IMR-90 (cell line): ENCODE measurements around the gene PPHLN1.
"Not testable (repeated sequence)": the region's sequence is repeated elsewhere in the genome, so short reads cannot be mapped to it uniquely, and the experiment has no call there.

Source experiments
- BHLHE40 ChIP-seq: fragments of 150-350 bp; IDR thresholded peaks from 2 replicates; pipeline ENCODE4 v1.6.1; 2016; ENCODE audit warnings: mild to moderate bottlenecking, low read depth, low read length
- CEBPB ChIP-seq: IDR thresholded peaks from 2 replicates; pipeline ENCODE4 v1.6.1; 2012; ENCODE audit warnings: low read depth, low read length, improper control_type of control experiment
- CHD1 ChIP-seq: IDR thresholded peaks from 2 replicates; pipeline ENCODE4 v1.6.1; 2012; ENCODE audit warnings: low read depth, low read length, improper control_type of control experiment
- CTCF ChIP-seq: conservative IDR thresholded peaks from 2 replicates; pipeline ENCODE4 v1.5.1; 2012; ENCODE audit warnings: mild to moderate bottlenecking, low read depth, low read length, improper control_type of control experiment
- MAFK ChIP-seq: IDR thresholded peaks from 2 replicates; pipeline ENCODE4 v1.6.1; 2012; ENCODE audit warnings: low read depth, low read length, improper control_type of control experiment
- MXI1 ChIP-seq: IDR thresholded peaks from 2 replicates; pipeline ENCODE4 v1.6.1; 2012; ENCODE audit warnings: low read depth, mild to moderate bottlenecking, low read length, moderate library complexity, borderline replicate concordance
- NFE2L2 ChIP-seq: fragments of 150-350 bp; IDR thresholded peaks from 2 replicates; pipeline ENCODE4 v1.6.1; 2016; ENCODE audit warnings: low read depth, mild to moderate bottlenecking, low read length
- POLR2A ChIP-seq: IDR thresholded peaks from 2 replicates; pipeline ENCODE4 v1.6.1; 2012; ENCODE audit warnings: mild to moderate bottlenecking, low read depth, low read length
- RAD21 ChIP-seq: IDR thresholded peaks from 2 replicates; pipeline ENCODE4 v1.6.1; 2012; ENCODE audit warnings: low read length, improper control_type of control experiment
- RCOR1 ChIP-seq: IDR thresholded peaks from 2 replicates; pipeline ENCODE4 v1.6.1; 2012; ENCODE audit warnings: mild to moderate bottlenecking, low read length, improper control_type of control experiment; ENCODE audit not compliant: insufficient replicate concordance
- RFX5 ChIP-seq: IDR thresholded peaks from 2 replicates; pipeline ENCODE4 v1.8.0; 2012; ENCODE audit warnings: low read depth, mild to moderate bottlenecking, low read length, moderate library complexity
- SMC3 ChIP-seq: fragments of 150-350 bp; IDR thresholded peaks from 2 replicates; pipeline ENCODE4 v1.6.1; 2016; ENCODE audit warnings: low read depth, mild to moderate bottlenecking, antibody characterized with exemption, low read length, moderate library complexity
- TF ChIP-seq, protein P1 (sequence below): fragments of 150-350 bp; IDR thresholded peaks from 2 replicates; pipeline ENCODE4 v1.6.1; 2017; ENCODE audit warnings: mild to moderate bottlenecking, antibody characterized with exemption, low read length, low read depth

DNA sequence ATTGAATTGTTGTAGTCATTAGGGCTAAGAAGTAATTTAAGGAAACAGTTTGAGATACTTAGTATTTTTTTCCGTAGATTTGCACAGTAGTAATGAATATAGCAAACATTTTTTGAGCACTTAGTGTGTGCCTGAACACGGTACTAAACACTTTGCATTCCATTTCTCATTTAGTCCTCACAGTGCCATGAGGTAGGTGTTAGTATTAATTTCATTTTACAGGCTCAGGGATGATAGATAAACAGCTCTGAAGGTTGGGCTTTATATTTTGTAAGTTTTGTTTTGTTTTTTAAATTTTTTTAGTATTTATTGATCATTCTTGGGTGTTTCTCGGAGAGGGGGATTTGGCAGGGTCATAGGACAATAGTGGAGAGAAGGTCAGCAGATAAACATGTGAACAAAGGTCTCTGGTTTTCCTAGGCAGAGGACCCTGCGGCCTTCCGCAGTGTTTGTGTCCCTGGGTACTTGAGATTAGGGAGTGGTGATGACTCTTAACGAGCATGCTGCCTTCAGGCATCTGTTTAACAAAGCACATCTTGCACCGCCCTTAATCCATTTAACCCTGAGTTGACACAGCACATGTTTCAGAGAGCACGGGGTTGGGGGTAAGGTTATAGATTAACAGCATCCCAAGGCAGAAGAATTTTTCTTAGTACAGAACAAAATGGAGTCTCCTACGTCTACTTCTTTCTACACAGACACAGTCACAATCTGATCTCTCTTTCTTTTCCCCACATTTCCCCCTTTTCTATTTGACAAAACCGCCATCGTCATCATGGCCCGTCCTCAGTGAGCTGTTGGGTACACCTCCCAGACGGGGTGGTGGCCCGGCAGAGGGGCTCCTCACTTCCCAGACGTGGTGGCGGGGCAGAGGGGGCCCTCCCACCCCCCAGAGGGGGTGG is 23.4 kb downstream of the PPHLN1 start:
- TF ChIP-seq MAFK, CTCF, NFE2L2, CHD1, SMC3, RAD21, POLR2A, RFX5, RCOR1, BHLHE40, MXI1, CEBPB: not testable (repeated sequence)
- TF ChIP-seq, protein P1, sequence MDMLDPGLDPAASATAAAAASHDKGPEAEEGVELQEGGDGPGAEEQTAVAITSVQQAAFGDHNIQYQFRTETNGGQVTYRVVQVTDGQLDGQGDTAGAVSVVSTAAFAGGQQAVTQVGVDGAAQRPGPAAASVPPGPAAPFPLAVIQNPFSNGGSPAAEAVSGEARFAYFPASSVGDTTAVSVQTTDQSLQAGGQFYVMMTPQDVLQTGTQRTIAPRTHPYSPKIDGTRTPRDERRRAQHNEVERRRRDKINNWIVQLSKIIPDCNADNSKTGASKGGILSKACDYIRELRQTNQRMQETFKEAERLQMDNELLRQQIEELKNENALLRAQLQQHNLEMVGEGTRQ: not testable (repeated sequence)
